GM18951 (cell line): ENCODE measurements around the gene NAV3.

ENCODE experiments used
- POLR2A ChIP-seq: IDR thresholded peaks from 4 replicates; pipeline ENCODE4 v1.6.1; 2011; ENCODE audit warnings: mild to moderate bottlenecking; ENCODE audit not compliant: insufficient read length, insufficient read depth; ENCODE audit errors: extremely low read depth
- in situ Hi-C: fragments of 300-500 bp; cut with MboI; formaldehyde crosslinking; loops from one replicate; pipeline ENCODE4 v1.12.0; 2022; ENCODE audit warnings: low sequenced_read_pairs, mixed read lengths, inconsistent platforms; ENCODE audit not compliant: unreplicated experiment

Gene NAV3

GRCh38 chr12:77830583-77831351, at the start of gene NAV3:
Gene NAV3 (plus strand): TSS chr12:77830894. CDS start chr12:77831462, 568 bp downstream.
- no peak for TF ChIP-seq POLR2A
- in situ Hi-C loops, result no loop called here

DNA sequence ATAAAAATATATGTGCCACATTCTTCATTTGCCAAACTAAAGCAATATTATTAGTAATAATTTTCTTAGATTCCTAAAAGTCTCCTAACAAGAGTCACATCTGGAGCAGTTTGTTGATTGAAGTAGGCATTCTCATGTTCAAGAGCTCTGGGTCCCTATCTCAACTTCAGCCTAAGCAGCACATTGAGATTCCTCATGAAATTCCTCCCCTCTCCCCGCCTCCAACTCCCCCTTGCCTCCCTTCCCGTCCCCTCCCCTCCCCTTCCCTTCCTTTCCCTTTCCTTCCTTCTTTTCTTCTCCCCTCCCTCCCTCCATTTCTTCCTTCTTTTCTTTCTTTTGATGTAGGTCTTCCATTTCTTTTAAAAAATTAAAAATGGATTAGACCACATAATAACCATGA, 48.7 kb upstream of the NAV3 start:
- no peak for TF ChIP-seq POLR2A
- in situ Hi-C loops, result no loop called here

- TF ChIP-seq POLR2A, result no peak
- in situ Hi-C loops, result no loop called here
Measured at GRCh38 chr12:77782766-77783165, 47.9 kb upstream of the NAV3 start.

GRCh38 chr12:77785211-77785610, 45.5 kb upstream of the NAV3 start:
- in situ Hi-C loops, result no loop called here
- no peak for TF ChIP-seq POLR2A

DNA sequence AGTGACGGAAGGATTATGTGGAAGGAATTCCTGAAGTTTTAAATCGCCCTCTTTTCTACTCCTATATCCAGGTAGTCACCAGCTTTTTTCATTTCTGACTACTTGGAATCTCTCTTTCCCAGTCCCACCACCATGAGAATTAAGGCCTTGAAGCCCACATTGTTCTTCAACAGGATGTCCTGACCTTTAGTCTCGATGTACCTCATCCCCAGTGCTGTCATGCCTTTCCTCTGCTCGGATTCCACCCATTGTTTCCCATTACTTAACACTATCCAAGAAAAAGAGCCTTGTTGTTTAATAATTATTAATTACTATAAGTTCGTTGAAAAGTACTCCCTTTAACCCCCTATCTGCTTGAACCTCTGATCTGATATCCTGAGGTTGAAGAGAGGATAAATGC, 44.0 kb upstream of the NAV3 start:
- in situ Hi-C loops, result no loop called here
- TF ChIP-seq POLR2A, result no peak

DNA sequence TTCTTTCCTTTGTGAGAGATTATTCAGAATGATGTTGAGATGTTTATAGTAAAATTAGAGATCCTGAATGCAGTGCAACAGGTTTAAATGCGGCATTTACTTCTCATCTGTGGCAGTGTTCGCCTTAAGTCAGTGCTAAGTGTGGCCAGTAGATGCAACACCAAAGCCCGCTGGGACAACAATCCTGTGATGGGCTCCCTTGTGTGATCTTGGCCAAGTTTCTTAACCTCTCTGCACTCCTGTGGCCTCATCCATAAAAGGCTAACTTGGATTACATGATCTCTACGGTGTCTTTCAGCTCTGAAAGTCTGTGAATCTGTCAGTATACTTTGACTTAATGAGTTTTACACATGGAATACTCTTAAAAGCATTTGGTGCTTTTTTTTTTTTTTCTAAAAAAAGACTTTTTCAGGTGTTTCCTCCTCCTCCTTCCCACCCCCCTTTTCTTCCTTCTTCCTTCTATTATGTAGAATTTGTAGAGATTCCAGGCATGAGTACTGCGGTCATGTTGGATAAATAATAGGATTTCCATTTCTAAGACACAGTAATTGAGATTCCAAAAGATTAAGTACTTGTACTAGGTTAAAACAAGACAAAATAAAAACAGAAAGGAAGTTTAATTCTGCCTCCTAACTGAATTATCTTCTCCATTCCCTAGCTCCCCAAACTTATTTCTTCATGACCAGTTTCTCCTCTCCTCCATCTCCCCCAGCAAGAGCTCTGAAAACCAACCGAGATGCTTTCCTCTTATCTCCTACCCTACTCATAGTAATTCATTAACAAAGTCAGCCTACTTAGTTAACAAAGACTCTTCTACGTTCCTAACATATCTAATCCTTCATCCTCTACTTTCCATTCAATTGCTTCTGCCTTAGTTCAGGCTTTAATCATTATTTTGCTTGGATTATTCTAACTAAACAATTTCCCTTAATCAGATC, 42.2 kb upstream of the NAV3 start:
- in situ Hi-C loops, result no loop called here
- TF ChIP-seq POLR2A, result no peak

GRCh38 chr12:77795699-77796098, 35.0 kb upstream of the NAV3 start:
- TF ChIP-seq POLR2A, result no peak
- in situ Hi-C loops, result no loop called here

GRCh38 chr12:77796775-77797174, 33.9 kb upstream of the NAV3 start:
- in situ Hi-C loops, result no loop called here
- TF ChIP-seq POLR2A, result no peak

GRCh38 chr12:77800501-77800900, 30.2 kb upstream of the NAV3 start:
- no peak for TF ChIP-seq POLR2A
- in situ Hi-C loops, result no loop called here

DNA sequence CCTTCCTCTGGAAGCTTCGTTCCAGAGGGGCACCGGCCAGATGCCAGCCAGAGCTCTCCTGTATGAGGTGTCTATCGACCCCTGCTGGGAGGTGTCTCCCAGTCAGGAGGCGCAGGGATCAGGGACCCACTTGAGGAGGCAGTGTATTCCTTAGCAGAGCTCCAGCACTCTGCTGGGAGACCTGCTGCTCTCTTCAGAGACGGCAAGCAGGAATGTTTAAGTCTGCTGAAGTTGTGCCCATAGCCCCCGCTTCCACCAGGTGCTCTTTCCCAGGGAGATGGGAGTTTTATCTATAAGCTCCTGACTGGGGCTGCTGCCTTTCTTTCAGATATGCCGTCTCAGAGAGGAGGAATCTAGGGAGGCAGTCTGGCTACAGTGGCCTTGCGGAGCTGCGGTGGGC, 22.2 kb upstream of the NAV3 start:
- no peak for TF ChIP-seq POLR2A
- in situ Hi-C loops, result no loop called here

- no peak for TF ChIP-seq POLR2A
- in situ Hi-C loops, result no loop called here
Measured at GRCh38 chr12:77813558-77813957, 17.1 kb upstream of the NAV3 start.

DNA sequence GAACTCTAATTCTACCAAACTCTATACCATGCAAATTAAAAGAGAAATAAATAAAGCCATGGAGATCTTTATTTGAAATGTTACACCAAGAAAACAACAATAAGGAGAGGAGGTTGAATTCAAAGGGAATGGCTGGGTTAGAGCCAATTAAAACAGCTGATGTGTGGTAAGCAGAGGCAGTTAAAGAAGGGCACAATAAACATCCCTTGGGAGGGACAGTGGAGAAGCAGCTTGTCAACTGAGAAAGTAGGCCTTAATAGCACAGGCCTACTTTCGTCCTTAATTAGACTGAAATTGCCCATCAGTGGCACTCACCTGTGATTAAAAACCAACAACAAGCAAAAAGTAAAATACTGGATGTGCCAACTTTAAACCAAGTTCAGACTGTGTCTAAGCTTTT, 16.3 kb upstream of the NAV3 start:
- in situ Hi-C loops, result no loop called here
- TF ChIP-seq POLR2A, result no peak

GRCh38 chr12:77816196-77816595, 14.5 kb upstream of the NAV3 start:
- in situ Hi-C loops, result no loop called here

GRCh38 chr12:77817276-77817675, 13.4 kb upstream of the NAV3 start:
- in situ Hi-C loops, result no loop called here
- TF ChIP-seq POLR2A, result no peak

More at GRCh38 chr12:77816196-77816595, 14.5 kb upstream of the NAV3 start:
- TF ChIP-seq POLR2A, result no peak
